HG03565 (cell line): ENCODE measurements around the gene MYO3A.
"Not testable (repeated sequence)": the region's sequence is repeated elsewhere in the genome, so short reads cannot be mapped to it uniquely, and the experiment has no call there.

Source experiments
- ATAC-seq: cut with Tn5 transposase; IDR thresholded peaks from one replicate; pipeline ENCODE4 v1.9.1; 2021; ENCODE audit warnings: mild to moderate bottlenecking, moderate library complexity; ENCODE audit not compliant: unreplicated experiment

Gene MYO3A

GRCh38 chr10:25972631-25973030 is 38.6 kb downstream of the MYO3A start:
- no peak for ATAC-seq

- no peak for ATAC-seq
Observed at GRCh38 chr10:25974897-25975459, 40.9 kb downstream of the MYO3A start.

- no peak for ATAC-seq
Observed at GRCh38 chr10:25978771-25979170, 44.7 kb downstream of the MYO3A start.

- no peak for ATAC-seq
Observed at GRCh38 chr10:25982107-25982506, 48.1 kb downstream of the MYO3A start.

GRCh38 chr10:25988583-25988982 is 54.6 kb downstream of the MYO3A start:
- ATAC-seq = no peak

GRCh38 chr10:25989951-25990350 is 55.9 kb downstream of the MYO3A start:
- no peak for ATAC-seq

GRCh38 chr10:25999295-25999981 is 65.4 kb downstream of the MYO3A start:
- ATAC-seq = peak; percentile 62

- ATAC-seq = no peak
Observed at GRCh38 chr10:26000971-26001370, 66.9 kb downstream of the MYO3A start.

- not testable (repeated sequence) for ATAC-seq
Observed at GRCh38 chr10:26002466-26002865, 68.4 kb downstream of the MYO3A start.

- no peak for ATAC-seq
Observed at GRCh38 chr10:26015092-26015491, 81.1 kb downstream of the MYO3A start.

- ATAC-seq = no peak
Observed at GRCh38 chr10:26022831-26023230, 88.8 kb downstream of the MYO3A start.

- no peak for ATAC-seq
Observed at GRCh38 chr10:26024303-26024702, 90.3 kb downstream of the MYO3A start.

- ATAC-seq = no peak
Observed at GRCh38 chr10:26025523-26025922, 91.5 kb downstream of the MYO3A start.

GRCh38 chr10:26029858-26030257 is 95.8 kb downstream of the MYO3A start:
- no peak for ATAC-seq

- peak; percentile 68 for ATAC-seq
Observed at GRCh38 chr10:26031300-26031699, 97.3 kb downstream of the MYO3A start.

GRCh38 chr10:26043469-26043868 is 109.4 kb downstream of the MYO3A start:
- ATAC-seq = no peak

GRCh38 chr10:26044141-26044749 is 110.2 kb downstream of the MYO3A start:
- ATAC-seq = no peak

- ATAC-seq = no peak
Observed at GRCh38 chr10:26046073-26046700, 112.2 kb downstream of the MYO3A start.

GRCh38 chr10:26048756-26049155 is 114.7 kb downstream of the MYO3A start:
- ATAC-seq = no peak

- no peak for ATAC-seq
Observed at GRCh38 chr10:26052326-26052725, 118.3 kb downstream of the MYO3A start.

GRCh38 chr10:26057466-26057865 is 123.4 kb downstream of the MYO3A start:
- ATAC-seq = no peak

- no peak for ATAC-seq
Observed at GRCh38 chr10:26064106-26064505, 130.1 kb downstream of the MYO3A start.
